Fibroblast of villous mesenchyme (primary cell): ENCODE data around the gene TENT5C. TPM values are rescaled to one million over a fixed set of nuclear protein-coding genes. Genes with fewer than 3 reads are reported as not detected.

ENCODE experiments used
- DNase-seq: peaks from one replicate; pipeline ENCODE4 v3.0.0-alpha.2; 2010; ENCODE audit warnings: low read depth
- H3K4me3 ChIP-seq: 2 replicates; pipeline ENCODE4 v1.5.1; 2011; ENCODE audit warnings: low read depth, mild to moderate bottlenecking, low read length
- total RNA-seq: library from RNA; depleted of rRNA; stranded (reverse); fragments of >200 nt; gene quantifications from 2 replicates; pipeline ENCODE4 v1.2.3, GENCODE V29; 2012
- TF ChIP-seq, protein P1 (sequence below): IDR thresholded peaks from 2 replicates; pipeline ENCODE4 v1.5.1; 2012; ENCODE audit warnings: low read depth, mild to moderate bottlenecking, low read length; ENCODE audit not compliant: insufficient read depth

Gene TENT5C
- total RNA-seq, 1 donor, result 4.3 TPM

DNA sequence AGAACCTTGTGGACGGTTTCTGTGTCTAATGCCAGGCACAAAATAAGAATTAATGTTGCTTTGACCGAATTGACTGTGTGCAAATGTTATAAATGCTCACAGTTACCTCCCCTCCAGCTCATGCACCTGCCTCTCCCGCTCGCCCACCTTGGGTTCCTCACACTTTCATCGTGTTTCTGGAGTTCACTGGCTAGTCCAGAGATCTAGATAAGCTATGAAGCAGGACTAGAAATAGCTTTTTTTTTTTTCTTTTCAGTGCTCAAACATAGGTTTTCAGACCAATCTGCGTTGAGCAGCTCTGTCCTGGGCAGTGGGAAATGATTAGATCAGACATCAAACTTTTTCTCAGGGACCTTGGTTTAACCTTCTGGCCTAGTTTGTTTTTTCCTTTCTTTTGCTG, 11.1 kb downstream of the TENT5C start:
- TF ChIP-seq, protein P1, sequence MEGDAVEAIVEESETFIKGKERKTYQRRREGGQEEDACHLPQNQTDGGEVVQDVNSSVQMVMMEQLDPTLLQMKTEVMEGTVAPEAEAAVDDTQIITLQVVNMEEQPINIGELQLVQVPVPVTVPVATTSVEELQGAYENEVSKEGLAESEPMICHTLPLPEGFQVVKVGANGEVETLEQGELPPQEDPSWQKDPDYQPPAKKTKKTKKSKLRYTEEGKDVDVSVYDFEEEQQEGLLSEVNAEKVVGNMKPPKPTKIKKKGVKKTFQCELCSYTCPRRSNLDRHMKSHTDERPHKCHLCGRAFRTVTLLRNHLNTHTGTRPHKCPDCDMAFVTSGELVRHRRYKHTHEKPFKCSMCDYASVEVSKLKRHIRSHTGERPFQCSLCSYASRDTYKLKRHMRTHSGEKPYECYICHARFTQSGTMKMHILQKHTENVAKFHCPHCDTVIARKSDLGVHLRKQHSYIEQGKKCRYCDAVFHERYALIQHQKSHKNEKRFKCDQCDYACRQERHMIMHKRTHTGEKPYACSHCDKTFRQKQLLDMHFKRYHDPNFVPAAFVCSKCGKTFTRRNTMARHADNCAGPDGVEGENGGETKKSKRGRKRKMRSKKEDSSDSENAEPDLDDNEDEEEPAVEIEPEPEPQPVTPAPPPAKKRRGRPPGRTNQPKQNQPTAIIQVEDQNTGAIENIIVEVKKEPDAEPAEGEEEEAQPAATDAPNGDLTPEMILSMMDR, result no peak
- H3K4me3 ChIP-seq, result no peak overlapping the region
- DNase-seq, result no peak

GRCh38 chr1:117618450-117619122, 12.7 kb downstream of the TENT5C start:
- TF ChIP-seq, protein P1, result no peak

DNA sequence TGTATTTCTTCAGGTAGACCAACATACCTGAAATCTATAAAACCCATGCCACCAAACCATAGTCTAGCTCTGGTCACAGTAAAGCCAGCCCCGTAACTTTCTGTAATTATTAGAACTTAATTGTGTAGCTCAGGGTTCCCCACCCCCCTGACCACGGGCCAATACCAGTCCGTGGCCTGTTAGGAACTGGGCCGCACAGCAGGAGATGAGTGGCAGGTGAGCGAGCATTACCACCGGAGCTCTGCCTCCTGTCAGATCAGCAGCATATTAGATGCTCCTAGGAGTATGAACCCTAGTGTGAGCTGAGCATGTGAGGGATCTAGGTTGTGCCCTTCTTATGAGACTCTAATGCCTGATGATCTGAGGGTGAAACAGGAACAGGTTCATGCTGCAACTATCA, 14.6 kb downstream of the TENT5C start:
- TF ChIP-seq, protein P1, result no peak
- DNase-seq, result no peak
- no peak overlapping the region for H3K4me3 ChIP-seq

More at GRCh38 chr1:117618450-117619122, 12.7 kb downstream of the TENT5C start:
- H3K4me3 ChIP-seq, result no peak overlapping the region
- no peak for DNase-seq

DNA sequence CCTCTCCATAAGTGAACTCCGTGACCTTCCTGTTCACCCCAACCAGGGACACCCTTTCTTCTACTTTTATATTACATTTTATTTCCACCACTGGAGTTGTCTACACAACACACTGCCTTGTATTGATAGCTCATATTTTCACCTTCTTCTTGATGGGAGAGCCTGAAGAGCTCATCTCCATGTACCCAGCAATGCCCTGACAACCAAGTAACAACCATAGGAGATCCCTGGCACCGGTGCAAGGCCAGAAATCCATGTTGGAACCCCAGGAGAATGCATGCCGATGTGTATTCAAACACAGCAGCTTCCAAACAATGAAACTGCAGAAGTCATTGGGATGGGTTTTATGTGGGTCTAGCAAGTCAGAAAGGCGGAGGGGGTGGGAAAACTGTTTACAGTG, 15.5 kb downstream of the TENT5C start:
- TF ChIP-seq, protein P1, result no peak
- no peak for DNase-seq
- H3K4me3 ChIP-seq, result no peak overlapping the region

- H3K4me3 ChIP-seq, result no peak overlapping the region
- DNase-seq, result peak; percentile 22
- TF ChIP-seq, protein P1, result peak; percentile 34
Observed at GRCh38 chr1:117622726-117623125, 16.9 kb downstream of the TENT5C start.

GRCh38 chr1:117623141-117623540, 17.3 kb downstream of the TENT5C start:
- TF ChIP-seq, protein P1, result no peak
- H3K4me3 ChIP-seq, result no peak overlapping the region
- no peak for DNase-seq

- no peak overlapping the region for H3K4me3 ChIP-seq
- TF ChIP-seq, protein P1, result no peak
- no peak for DNase-seq
Observed at GRCh38 chr1:117623698-117624097, 17.9 kb downstream of the TENT5C start.
